ENCODE results near the gene MS4A6E. TPM values are rescaled to one million over a fixed set of nuclear protein-coding genes. Genes with fewer than 3 reads are reported as not detected.
A peak's percentile ranks its signal among the peaks of the same experiment; 100 is the strongest.

The MS4A6E gene
- total RNA-seq, 4 donors from 2014 or later: not detected

DNA sequence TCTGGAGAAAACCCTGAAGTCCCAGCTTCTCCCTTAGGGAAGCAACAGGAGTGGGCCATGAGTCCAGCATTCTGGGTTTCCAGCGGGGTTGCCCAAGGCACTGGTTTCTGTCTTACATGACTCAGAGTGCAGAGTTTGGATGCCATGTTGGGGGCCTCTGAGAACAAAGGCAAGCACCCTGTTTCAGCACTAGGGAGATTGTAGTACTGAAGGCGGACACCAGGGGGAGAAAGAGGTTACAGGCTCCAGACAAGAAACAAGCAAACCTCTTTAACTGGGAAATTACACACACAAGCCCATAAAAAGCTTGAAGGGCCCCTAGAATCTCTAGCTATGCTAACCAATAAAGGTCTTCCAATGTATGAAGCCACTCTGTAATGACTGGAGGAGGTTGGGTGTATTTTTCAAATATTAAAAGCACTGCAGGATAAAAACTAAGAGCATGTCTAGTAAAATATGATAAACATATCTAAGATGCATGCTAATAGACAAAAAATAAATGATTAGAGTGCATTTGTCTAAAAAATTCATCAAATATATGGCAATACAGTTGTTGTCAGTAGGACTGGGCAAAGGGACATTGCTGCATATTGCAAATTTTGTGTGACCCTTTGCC lies 7.1 kb downstream of the MS4A6E start:
- 17 to 31% methylated on average over 1 to 2 of the region's 2 CpGs for WGBS, 2 donors (ENCODE audit: low coverage in 1 of 2)
- no peaks in the 10 kb centered on the region for H3K27me3 ChIP-seq
- no peaks in the 10 kb centered on the region for H3K36me3 ChIP-seq
- peak in 3 of 4 experiments; percentile 11 to 53 (median 36) for TF ChIP-seq CTCF (IDR thresholded peaks at IDR 0.05)
- no peak for TF ChIP-seq POLR2A (IDR thresholded peaks at IDR 0.05)
- ATAC-seq: no peak
- H3K4me1 ChIP-seq: no peaks in the 10 kb centered on the region
- H3K27ac ChIP-seq: no peak overlapping the region
- no peak overlapping the region for H3K4me3 ChIP-seq
- peaks cover 0 to 15% (median 0%) of the 10 kb centered on the region in 3 donors for H3K9me3 ChIP-seq

DNA sequence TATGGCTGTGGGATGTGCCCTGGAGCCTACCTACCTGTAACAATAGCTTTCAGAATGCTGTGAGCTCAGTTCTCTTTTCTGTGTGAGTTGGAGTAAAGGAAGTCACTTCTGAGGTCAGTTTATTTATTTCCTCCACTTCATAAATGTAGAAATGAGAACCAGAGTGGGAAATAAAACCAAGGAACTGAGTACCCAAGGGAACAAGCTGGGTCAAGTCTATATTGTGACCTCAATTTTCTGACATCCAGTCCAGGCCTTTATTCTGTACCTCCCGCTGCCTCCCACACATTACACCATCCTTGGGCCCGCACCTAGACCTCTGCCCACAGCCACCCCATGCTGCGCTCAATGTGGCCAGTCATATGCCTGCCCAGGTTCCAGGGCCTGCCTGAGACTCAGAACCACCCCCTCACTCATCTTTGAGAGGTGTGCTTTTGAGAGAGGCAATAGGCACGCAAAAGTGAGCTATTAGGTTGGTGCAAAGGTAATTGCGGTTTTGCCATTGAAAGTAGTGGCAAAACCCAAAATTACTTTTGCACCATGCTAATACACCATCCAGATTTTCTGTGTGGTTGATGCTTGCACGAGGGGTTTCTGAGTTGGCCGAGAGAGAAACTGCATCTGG lies 9.8 kb downstream of the MS4A6E start:
- Histone ChIP-seq H3K4me3 (no peak overlapping the region), H3K27me3 (peaks cover 4% of the 10 kb centered on the region), H3K9me3 (no peaks in the 10 kb centered on the region), H3K36me3 (no peaks in the 10 kb centered on the region), H3K4me1 (no peaks in the 10 kb centered on the region), H3K27ac (no peak overlapping the region)
- ATAC-seq: no peak
- WGBS, 2 donors (ENCODE audit: low coverage in 1 of 2): 75 to 100% methylated on average over 2 to 4 of the region's 7 CpGs
- TF ChIP-seq POLR2A (IDR thresholded peaks at IDR 0.05) (no peak), EP300 (IDR thresholded peaks at IDR 0.05) (no peak), POLR2AphosphoS5 (IDR thresholded peaks at IDR 0.05) (no peak), CTCF (IDR thresholded peaks at IDR 0.05) (no peak)

GRCh38 chr11:60338053-60338452 lies 11.0 kb downstream of the MS4A6E start:
- no peak for TF ChIP-seq CTCF (IDR thresholded peaks at IDR 0.05)
- no peak for TF ChIP-seq POLR2AphosphoS5 (IDR thresholded peaks at IDR 0.05)
- TF ChIP-seq POLR2A (IDR thresholded peaks at IDR 0.05): no peak
- TF ChIP-seq EP300 (IDR thresholded peaks at IDR 0.05): no peak
- WGBS, 2 donors (ENCODE audit: low coverage in 1 of 2): 41 to 69% methylated on average over 2 of the region's 2 CpGs
- Histone ChIP-seq H3K36me3 (no peaks in the 10 kb centered on the region), H3K9me3 (no peaks in the 10 kb centered on the region), H3K4me3 (no peak overlapping the region), H3K27ac (no peak overlapping the region), H3K4me1 (no peaks in the 10 kb centered on the region), H3K27me3 (peaks cover 14% of the 10 kb centered on the region)
- ATAC-seq: no peak

- peaks cover 15% of the 10 kb centered on the region for H3K27me3 ChIP-seq
- no peak overlapping the region for H3K4me3 ChIP-seq
- H3K9me3 ChIP-seq: no peaks in the 10 kb centered on the region
- no peaks in the 10 kb centered on the region for H3K4me1 ChIP-seq
- H3K36me3 ChIP-seq: no peaks in the 10 kb centered on the region
- 49 to 67% methylated on average over 3 of the region's 3 CpGs for WGBS, 2 donors (ENCODE audit: low coverage in 1 of 2)
- H3K27ac ChIP-seq: no peak overlapping the region
- no peak for ATAC-seq
- TF ChIP-seq POLR2AphosphoS5 (IDR thresholded peaks at IDR 0.05): no peak
- TF ChIP-seq EP300 (IDR thresholded peaks at IDR 0.05): no peak
- no peak for TF ChIP-seq POLR2A (IDR thresholded peaks at IDR 0.05)
- TF ChIP-seq CTCF (IDR thresholded peaks at IDR 0.05): no peak
Measured at GRCh38 chr11:60339356-60339755, 12.3 kb downstream of the MS4A6E start.

GRCh38 chr11:60343094-60343704 lies 16.1 kb downstream of the MS4A6E start:
- Histone ChIP-seq H3K4me1 (no peaks in the 10 kb centered on the region), H3K9me3 (no peaks in the 10 kb centered on the region), H3K27ac (no peak overlapping the region), H3K36me3 (no peaks in the 10 kb centered on the region), H3K4me3 (no peak overlapping the region), H3K27me3 (peaks cover 15% of the 10 kb centered on the region)
- TF ChIP-seq POLR2AphosphoS5 (IDR thresholded peaks at IDR 0.05) (no peak), CTCF (IDR thresholded peaks at IDR 0.05) (peak in 2 of 4 experiments; percentile 8 to 32), EP300 (IDR thresholded peaks at IDR 0.05) (no peak), POLR2A (IDR thresholded peaks at IDR 0.05) (no peak)
- ATAC-seq: no peak
- 66 to 67% methylated on average over 10 of the region's 10 CpGs for WGBS, 2 donors (ENCODE audit: low coverage in 1 of 2)
